GM19240 (cell line): Measurements from ENCODE around the gene CCDC149.
A peak's percentile ranks its signal among the peaks of the same experiment; 100 is the strongest.

Source experiments
- DNase-seq: peaks from one replicate; pipeline ENCODE4 v3.0.0; 2011; ENCODE audit warnings: low spot score; ENCODE audit not compliant: insufficient read length

CCDC149 gene

GRCh38 chr4:24881508-24882196, 31.2 kb downstream of the CCDC149 start:
- DNase-seq = no peak

GRCh38 chr4:24880186-24880585, 32.7 kb downstream of the CCDC149 start:
- no peak for DNase-seq

- no peak for DNase-seq
These were observed 34.2 kb downstream of the CCDC149 start for GRCh38 chr4:24878636-24879016.

DNA sequence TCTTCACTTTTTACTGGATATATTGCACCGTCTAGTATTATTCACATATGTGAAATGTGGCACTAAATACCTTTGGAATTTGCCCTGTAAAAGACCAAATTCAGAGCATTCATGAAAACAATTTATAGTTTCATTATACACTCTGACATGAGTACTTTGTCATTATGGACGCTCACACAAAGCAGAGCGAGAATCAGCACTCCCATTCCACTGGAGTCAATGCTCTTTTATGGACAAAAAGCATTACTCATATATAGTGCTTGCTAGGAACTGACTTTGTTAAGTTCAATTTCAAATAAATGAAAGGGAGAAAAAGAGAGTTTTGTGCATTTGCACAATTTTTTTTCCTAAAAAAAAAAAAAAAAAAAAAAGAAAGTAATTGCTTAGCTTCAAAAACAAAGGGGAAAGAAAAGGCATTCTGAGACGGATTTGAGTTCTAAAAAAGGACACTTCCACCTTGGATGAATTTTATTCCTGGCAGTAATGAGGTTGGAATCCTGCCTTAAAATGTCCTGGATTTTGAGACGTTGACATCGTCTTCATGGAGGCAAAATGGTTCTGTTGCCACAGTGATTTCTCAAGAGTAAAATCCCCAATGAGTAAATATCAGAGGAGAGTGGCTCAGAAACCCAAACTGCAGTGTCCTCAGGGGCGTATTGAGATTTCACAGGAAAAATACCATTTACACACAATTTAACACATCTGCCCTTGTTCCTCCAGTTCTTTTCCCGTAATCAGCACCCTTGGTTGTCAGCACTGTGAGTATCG, 34.8 kb downstream of the CCDC149 start:
- no peak for DNase-seq

DNA sequence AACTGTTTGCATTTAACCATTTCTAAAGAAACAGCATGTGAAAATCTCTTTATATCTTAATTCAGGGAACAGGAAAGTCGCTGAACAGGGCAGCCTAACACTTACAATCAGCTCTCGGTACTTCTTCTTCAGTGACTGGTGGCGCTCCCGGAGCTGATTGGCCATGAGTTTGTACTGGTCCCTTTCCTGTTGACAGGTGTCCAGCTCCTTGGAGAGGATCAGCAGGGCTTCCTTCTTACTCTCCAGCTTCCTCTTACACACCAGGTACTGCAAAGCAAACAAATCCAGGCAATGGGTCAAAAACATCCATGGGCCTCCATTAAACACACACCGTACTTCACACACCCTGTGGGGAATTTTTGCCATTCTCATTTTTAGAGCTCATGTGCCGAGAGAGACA, 36.4 kb downstream of the CCDC149 start:
- no peak for DNase-seq

GRCh38 chr4:24872720-24873119, 40.1 kb downstream of the CCDC149 start:
- DNase-seq = no peak

- DNase-seq = no peak
These were observed 41.6 kb downstream of the CCDC149 start for GRCh38 chr4:24871210-24871609.

- no peak for DNase-seq
These were observed 45.0 kb downstream of the CCDC149 start for GRCh38 chr4:24867766-24868296.

GRCh38 chr4:24867251-24867650, 45.6 kb downstream of the CCDC149 start:
- no peak for DNase-seq

GRCh38 chr4:24865401-24865800, 47.4 kb downstream of the CCDC149 start:
- DNase-seq = no peak

DNA sequence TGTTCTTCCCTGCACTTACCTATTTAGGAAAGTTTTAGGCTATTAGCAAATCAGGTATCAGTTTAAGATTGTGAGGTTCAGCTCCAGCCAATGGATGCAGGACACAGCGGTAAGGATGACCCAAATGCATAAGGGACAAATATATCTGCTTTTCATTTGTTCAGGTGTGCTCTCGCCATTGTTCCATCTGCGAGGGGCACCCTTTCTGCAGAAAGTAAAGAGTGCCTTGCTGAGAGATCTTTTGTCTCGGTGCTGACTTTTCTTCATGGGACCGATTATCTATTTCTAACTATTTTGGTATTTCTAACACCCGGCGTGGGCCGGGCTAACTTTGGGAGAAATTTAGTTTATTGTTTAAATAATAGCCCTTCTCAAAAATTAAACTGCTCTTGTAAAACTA, 49.0 kb downstream of the CCDC149 start:
- DNase-seq = no peak

- no peak for DNase-seq
These were observed 50.6 kb downstream of the CCDC149 start for GRCh38 chr4:24862073-24862751.

- no peak for DNase-seq
These were observed 54.3 kb downstream of the CCDC149 start for GRCh38 chr4:24858550-24858949.

GRCh38 chr4:24858026-24858425, 54.8 kb downstream of the CCDC149 start:
- no peak for DNase-seq

- peak; percentile 45 for DNase-seq
These were observed 56.3 kb downstream of the CCDC149 start for GRCh38 chr4:24856586-24856985.

DNA sequence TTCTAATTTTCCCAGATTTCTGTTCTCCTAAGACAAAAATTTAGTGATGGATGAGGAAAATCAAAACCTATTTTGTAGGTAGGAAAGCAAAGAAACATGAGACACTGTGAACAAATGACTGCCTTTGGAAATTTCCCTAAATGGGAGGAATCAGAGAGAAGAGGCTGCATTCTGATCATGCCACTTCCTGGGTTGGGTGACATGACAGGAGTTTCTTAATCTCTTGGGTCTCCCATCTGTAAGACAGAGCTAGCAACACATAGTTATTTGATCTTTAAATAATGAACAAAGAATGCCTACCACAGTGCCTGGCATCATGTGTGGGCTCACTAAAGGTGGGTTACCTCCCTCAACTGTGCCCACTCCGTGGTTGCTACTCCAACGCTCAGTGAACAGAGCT, 57.1 kb downstream of the CCDC149 start:
- no peak for DNase-seq

- DNase-seq = no peak
These were observed 59.7 kb downstream of the CCDC149 start for GRCh38 chr4:24853142-24853541.

GRCh38 chr4:24850674-24851073, 62.2 kb downstream of the CCDC149 start:
- DNase-seq = no peak

- no peak for DNase-seq
These were observed 63.1 kb downstream of the CCDC149 start for GRCh38 chr4:24849756-24850155.

GRCh38 chr4:24849351-24849750, 63.5 kb downstream of the CCDC149 start:
- DNase-seq = no peak

DNA sequence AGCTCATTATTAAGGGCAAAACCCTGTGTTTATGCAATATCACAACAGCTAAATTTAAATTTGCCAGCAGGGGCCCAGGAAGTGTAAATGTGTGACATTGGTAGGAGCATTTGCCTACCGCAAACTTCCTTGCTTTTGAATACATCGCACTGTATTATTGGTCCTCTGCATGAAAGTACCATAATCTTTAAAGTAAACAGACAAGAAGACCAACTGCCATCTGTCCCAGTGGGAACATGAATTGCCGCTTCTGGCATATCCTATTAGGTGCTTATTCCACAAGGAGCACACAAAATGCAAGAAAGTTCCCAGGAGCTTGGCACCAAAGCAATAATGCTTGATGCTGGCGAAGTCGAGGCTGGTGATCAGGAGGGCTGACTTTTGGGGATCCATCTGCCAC, 66.1 kb downstream of the CCDC149 start:
- DNase-seq = no peak

DNA sequence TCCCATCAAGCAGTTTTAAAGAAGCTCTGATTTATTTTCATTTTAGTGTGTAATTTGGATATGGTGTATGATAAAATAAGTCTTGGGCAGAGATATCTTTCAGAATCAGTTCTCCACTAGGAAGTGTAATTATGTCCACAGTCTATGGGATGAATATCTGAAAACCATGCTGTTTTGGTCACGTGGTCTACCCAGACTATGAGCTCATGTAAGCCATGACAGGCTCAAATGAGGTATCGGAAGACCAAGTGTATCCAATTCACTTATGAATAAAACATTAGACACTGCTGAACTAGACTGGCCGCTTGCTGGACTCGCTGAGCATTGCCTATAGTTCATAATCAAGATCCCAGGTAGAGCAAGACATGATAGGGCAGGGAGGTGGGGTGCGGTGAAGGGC, 66.9 kb downstream of the CCDC149 start:
- DNase-seq = no peak
